ENCODE results near the gene CHTF18.

The CHTF18 gene

DNA sequence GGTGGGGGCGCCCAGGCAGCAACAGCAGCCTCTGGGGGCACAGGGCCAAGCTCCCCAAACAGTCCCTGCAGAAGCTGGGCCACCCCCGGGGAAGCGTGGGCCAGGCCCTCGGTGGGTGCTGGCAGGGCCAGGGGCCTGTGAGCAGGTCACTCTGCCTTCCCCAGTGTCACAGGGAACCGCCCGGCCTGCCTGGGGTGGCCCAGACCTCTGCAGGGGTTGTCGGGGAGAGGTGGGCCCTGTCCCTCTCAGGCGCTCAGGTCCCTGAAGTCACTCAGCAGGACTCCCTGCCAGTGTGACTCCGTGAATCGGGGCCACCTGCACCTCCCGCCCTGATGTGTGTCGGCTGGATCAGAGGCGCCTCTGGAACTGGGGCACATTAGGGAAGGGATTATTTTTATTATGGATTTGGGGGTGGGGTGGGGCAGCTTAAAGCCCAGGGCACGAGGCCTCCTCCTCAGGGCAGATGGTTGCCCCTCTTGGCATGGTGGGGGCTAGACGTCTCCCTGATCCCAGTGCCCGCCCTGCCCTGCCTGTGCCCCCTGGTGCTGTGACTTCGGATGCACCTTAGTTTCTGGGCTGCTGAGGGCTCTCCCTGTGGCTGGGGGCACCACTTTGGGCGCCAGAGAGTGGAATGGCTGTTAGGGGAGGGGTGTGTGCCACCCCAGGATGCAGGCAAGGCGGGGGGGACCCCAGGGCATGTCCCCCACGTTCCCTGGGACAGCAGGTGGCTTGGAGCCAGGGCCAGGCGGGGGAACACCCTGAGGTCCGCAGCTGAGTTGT lies 13.4 kb downstream of the CHTF18 start:
- DNase-seq (ENCODE audit: low spot score): no peak
- TF ChIP-seq, protein P1, sequence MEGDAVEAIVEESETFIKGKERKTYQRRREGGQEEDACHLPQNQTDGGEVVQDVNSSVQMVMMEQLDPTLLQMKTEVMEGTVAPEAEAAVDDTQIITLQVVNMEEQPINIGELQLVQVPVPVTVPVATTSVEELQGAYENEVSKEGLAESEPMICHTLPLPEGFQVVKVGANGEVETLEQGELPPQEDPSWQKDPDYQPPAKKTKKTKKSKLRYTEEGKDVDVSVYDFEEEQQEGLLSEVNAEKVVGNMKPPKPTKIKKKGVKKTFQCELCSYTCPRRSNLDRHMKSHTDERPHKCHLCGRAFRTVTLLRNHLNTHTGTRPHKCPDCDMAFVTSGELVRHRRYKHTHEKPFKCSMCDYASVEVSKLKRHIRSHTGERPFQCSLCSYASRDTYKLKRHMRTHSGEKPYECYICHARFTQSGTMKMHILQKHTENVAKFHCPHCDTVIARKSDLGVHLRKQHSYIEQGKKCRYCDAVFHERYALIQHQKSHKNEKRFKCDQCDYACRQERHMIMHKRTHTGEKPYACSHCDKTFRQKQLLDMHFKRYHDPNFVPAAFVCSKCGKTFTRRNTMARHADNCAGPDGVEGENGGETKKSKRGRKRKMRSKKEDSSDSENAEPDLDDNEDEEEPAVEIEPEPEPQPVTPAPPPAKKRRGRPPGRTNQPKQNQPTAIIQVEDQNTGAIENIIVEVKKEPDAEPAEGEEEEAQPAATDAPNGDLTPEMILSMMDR (IDR thresholded peaks at IDR 0.05; ENCODE audit: extremely low read depth, insufficient read depth, missing control alignments): no peak
- in situ Hi-C loops (cut with MboI; ENCODE audit: low pct_unique_long_range_greater_than_20kb, low sequenced_read_pairs, unreplicated experiment): no loop called here

DNA sequence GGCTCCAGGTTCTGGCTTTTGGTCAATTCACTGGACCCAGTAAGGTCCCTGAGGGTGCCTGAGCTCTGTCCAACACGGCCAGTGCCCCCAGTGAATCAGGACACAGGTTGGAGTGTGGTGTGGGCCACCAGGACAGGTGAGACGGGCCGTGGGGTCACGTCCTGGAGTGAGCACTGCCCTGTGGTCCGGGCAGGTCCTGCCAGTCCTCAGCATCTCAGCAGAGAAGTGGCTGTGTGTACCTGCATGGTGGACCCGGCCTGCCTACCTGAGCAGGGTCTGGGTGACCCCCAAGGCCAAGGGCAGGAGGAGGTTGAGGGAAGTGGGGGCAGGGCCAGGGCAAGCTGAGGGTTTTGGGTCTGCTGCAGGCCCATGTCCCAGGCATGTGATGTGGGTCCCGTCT lies 14.0 kb downstream of the CHTF18 start:
- DNase-seq (ENCODE audit: low spot score): no peak
- TF ChIP-seq, protein P1 (IDR thresholded peaks at IDR 0.05; ENCODE audit: extremely low read depth, insufficient read depth, missing control alignments): no peak
- in situ Hi-C loops (cut with MboI; ENCODE audit: low pct_unique_long_range_greater_than_20kb, low sequenced_read_pairs, unreplicated experiment): no loop called here

DNA sequence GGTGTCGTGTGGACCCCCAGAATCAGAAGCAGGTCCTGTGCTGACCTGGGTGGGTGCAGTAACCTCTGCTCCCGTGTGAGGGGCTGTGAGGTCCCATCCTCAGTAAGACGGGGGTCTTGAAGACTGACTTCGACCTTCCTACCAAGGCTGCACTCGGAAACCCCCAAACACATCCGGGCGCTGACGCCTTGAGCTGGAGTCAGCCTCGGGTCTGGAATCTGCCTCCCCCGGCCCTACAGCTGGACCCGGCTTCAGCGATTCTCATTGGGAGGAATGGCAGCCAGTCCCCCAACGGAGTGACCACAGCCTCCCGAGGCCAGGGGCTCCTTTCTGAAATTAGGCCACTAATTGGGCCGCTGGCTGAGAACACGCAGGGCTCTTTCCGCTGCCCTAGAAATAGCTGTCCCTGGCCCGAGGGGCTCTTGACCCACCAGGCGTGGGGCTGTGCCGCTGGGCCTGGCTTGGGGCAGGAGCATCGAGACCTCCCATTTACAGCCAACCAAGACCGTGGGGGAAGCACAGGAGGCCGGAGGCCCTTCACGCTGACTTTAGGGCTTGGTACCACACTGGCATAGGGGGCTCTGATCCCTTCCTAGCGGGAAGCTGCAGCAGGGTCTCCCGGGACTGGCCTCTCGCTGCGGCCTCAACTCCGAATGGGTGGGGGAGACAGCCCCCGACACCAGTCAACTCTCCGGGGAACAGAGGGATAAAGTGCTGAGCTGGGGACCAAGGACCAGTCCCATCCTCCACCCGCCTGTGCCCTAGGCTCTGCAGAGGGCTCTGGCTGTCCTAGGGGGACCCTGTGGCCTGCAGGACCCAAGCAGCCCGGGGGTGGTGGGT lies 14.7 kb downstream of the CHTF18 start:
- no peak for DNase-seq (ENCODE audit: low spot score)
- in situ Hi-C loops (cut with MboI; ENCODE audit: low pct_unique_long_range_greater_than_20kb, low sequenced_read_pairs, unreplicated experiment): no loop called here
- TF ChIP-seq, protein P1 (IDR thresholded peaks at IDR 0.05; ENCODE audit: extremely low read depth, insufficient read depth, missing control alignments): no peak

DNA sequence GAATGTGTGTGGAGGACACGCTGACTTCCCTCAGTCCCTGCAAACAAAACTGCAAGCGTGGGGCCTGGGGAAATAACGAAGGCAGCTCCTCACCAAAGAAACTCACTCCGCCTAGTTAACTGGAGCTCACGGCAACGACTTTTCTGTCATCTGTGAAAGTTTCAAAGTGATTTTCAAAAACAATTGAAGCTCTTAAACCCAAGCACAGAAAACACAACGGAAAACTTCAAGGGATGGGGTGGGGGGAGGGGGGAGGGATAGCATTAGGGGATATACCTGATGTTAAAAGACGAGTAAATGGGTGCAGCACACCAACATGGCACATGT lies 15.3 kb downstream of the CHTF18 start:
- no peak for DNase-seq (ENCODE audit: low spot score)
- TF ChIP-seq, protein P1 (IDR thresholded peaks at IDR 0.05; ENCODE audit: extremely low read depth, insufficient read depth, missing control alignments): no peak
- in situ Hi-C loops (cut with MboI; ENCODE audit: low pct_unique_long_range_greater_than_20kb, low sequenced_read_pairs, unreplicated experiment): no loop called here

DNA sequence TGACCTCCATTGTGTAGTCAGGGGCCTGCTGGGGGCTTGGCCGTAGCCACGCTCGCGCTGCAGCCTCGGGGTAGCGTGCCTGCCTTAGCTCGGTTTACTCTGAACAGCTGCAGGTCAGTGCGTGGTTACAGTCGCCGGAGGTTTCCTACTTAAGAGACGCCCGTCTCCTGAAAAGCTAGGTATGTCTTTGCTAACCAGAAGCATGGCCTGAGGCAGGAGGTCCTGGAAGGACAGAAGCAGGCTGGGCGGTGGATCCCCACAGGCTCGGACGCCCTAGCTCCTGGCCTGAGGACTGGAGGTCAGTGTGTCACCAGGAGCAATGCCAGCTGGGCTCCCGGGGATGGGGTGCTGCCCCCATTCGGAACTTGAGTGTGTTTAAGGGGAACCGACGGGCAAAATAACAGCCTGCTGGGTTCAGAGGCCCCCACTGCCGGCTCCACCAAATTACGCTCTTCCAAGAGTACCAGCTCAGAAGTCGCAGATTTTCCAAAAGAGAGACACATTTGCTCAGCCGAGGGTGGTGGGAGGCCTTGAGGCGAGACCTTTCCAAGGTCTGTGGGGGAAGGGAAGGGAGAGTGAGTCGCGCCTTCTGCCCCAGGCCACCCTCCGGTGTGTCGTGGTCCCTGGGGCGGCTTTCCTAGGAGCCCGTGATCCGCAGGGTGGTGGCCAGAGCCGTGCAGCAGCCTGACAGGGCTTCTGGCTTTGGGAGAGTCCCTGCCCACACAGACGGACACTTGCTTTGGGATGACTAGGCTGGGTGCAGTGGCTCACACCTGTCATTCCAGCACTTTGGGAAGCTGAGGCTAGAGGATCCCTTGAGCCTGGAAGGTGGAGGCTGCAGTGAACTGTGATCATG lies 16.0 kb downstream of the CHTF18 start:
- TF ChIP-seq, protein P1 (IDR thresholded peaks at IDR 0.05; ENCODE audit: extremely low read depth, insufficient read depth, missing control alignments): no peak
- in situ Hi-C loops (cut with MboI; ENCODE audit: low pct_unique_long_range_greater_than_20kb, low sequenced_read_pairs, unreplicated experiment): no loop called here
- DNase-seq (ENCODE audit: low spot score): no peak

DNA sequence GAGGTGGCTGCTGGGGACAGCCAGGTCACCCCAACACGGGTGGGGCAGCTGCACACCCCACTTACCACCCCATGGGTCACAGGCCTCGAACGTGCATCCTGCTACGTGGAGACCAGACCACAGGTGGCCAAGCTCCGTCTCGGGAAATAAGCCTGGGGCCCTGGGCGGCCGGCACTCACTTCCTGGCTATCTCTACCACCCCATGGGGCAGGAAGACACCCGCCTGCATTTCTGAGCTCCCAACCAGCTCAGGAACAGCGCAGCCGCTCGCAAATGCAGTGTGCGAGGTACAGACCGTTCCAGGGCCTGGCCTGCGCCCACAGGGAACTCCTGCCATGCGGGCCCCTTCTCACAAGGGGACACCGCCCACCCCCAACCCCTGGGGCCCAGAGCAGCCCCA lies 17.1 kb downstream of the CHTF18 start:
- TF ChIP-seq, protein P1 (IDR thresholded peaks at IDR 0.05; ENCODE audit: extremely low read depth, insufficient read depth, missing control alignments): no peak
- in situ Hi-C loops (cut with MboI; ENCODE audit: low pct_unique_long_range_greater_than_20kb, low sequenced_read_pairs, unreplicated experiment): no loop called here
- DNase-seq (ENCODE audit: low spot score): no peak
